ENCODE measurements around the gene EFCAB12. TPM values are rescaled to one million over a fixed set of nuclear protein-coding genes. Genes with fewer than 3 reads are reported as not detected.
"Not testable (repeated sequence)": the region's sequence is repeated elsewhere in the genome, so short reads cannot be mapped to it uniquely, and the experiment has no call there.

EFCAB12 gene
- total and polyA plus RNA-seq, 2 experiments from 2014 or later: not detected

DNA sequence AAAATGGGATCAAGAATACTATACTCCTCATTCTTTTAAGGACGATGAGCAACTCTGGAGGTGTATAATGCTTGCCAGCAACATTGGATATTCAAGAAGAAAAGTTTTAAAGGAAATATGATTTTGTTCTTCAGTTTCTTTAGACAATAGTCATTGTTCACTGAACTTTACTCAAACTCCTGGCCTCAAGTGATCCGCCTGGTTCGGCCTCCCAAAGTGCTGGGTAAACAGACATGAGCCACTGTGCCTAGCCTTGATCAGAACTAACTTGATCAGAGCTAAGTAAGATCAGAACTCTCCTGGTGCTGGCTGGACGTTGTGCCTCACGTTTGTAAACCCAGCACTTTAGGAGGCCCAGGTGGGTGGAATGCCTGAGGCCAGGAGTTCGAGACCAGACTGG, 12.6 kb downstream of the EFCAB12 start:
- Histone ChIP-seq H3K9me2 (ENCODE audit: insufficient read depth) (no peaks in the 10 kb centered on the region), H3K9ac (no peak overlapping the region), H3K36me3 (ENCODE audit: low read depth) (no peaks in the 10 kb centered on the region), H3F3A (ENCODE audit: insufficient read depth) (peaks cover 25% of the 10 kb centered on the region), H3K27ac (no peak overlapping the region), H2AFZ (no peak overlapping the region), H3K27me3 (replicated peaks; ENCODE audit: insufficient read depth) (no peaks in the 10 kb centered on the region), H3K4me2 (ENCODE audit: unreplicated experiment) (no peak overlapping the region), H3K4me3 (no peak overlapping the region), H3K79me2 (ENCODE audit: insufficient read depth) (no peaks in the 10 kb centered on the region), H3K4me1 (ENCODE audit: insufficient read depth) (peaks cover 16% of the 10 kb centered on the region), H4K20me1 (ENCODE audit: insufficient read depth) (no peaks in the 10 kb centered on the region), H3K9me3 (ENCODE audit: low read depth) (no peaks in the 10 kb centered on the region)
- WGBS, 2 experiments (ENCODE audit: low coverage in 1 of 2, low lambda C conversion rate in 2 of 2, missing lambda C conversion rate in 2 of 2): 75 to 78% methylated on average over 6 of the region's 6 CpGs
- no peak for DNase-seq
- no peak for TF ChIP-seq EZH2phosphoT487 (IDR thresholded peaks at IDR 0.05; ENCODE audit: insufficient read depth, low read depth)
- in situ Hi-C loops (cut with MboI): no loop called here

DNA sequence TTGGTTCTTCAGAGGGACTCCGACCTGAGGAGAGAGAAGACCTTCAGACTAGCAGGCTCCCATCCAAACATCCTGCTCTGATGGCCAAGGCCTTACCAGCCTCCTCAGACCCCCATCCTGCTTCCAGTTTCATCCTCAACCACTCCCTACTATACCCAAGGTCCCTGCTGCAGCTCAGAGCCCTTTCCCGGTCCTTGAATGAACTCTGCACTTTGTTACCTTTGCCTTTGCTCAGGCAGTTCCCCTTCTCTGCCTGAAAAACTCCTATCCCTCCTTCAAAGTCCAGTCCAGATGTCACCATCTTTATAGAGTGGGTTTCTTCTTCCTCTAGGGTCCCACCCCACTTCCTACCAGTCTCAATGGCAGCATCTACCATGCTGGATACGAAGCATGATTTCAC, 13.1 kb downstream of the EFCAB12 start:
- H3K9me2 ChIP-seq (ENCODE audit: insufficient read depth): no peaks in the 10 kb centered on the region
- H3K27ac ChIP-seq: no peak overlapping the region
- H3K9ac ChIP-seq: no peak overlapping the region
- H4K20me1 ChIP-seq (ENCODE audit: insufficient read depth): no peaks in the 10 kb centered on the region
- in situ Hi-C loops (cut with MboI): no loop called here
- peaks cover 16% of the 10 kb centered on the region for H3K4me1 ChIP-seq (ENCODE audit: insufficient read depth)
- H3K36me3 ChIP-seq (ENCODE audit: low read depth): no peaks in the 10 kb centered on the region
- peaks cover 25% of the 10 kb centered on the region for H3F3A ChIP-seq (ENCODE audit: insufficient read depth)
- 61 to 70% methylated on average over 3 of the region's 3 CpGs for WGBS, 2 experiments (ENCODE audit: low coverage in 1 of 2, low lambda C conversion rate in 2 of 2, missing lambda C conversion rate in 2 of 2)
- TF ChIP-seq EZH2phosphoT487 (IDR thresholded peaks at IDR 0.05; ENCODE audit: insufficient read depth, low read depth): no peak
- TF ChIP-seq EZH2 (IDR thresholded peaks at IDR 0.05; ENCODE audit: insufficient read depth, poor library complexity, severe bottlenecking): no peak
- no peaks in the 10 kb centered on the region for H3K79me2 ChIP-seq (ENCODE audit: insufficient read depth)
- H3K4me3 ChIP-seq: no peak overlapping the region
- H2AFZ ChIP-seq: no peak overlapping the region
- no peaks in the 10 kb centered on the region for H3K9me3 ChIP-seq (ENCODE audit: low read depth)
- H3K27me3 ChIP-seq (replicated peaks; ENCODE audit: insufficient read depth): no peaks in the 10 kb centered on the region
- DNase-seq: no peak
- no peak overlapping the region for H3K4me2 ChIP-seq (ENCODE audit: unreplicated experiment)

DNA sequence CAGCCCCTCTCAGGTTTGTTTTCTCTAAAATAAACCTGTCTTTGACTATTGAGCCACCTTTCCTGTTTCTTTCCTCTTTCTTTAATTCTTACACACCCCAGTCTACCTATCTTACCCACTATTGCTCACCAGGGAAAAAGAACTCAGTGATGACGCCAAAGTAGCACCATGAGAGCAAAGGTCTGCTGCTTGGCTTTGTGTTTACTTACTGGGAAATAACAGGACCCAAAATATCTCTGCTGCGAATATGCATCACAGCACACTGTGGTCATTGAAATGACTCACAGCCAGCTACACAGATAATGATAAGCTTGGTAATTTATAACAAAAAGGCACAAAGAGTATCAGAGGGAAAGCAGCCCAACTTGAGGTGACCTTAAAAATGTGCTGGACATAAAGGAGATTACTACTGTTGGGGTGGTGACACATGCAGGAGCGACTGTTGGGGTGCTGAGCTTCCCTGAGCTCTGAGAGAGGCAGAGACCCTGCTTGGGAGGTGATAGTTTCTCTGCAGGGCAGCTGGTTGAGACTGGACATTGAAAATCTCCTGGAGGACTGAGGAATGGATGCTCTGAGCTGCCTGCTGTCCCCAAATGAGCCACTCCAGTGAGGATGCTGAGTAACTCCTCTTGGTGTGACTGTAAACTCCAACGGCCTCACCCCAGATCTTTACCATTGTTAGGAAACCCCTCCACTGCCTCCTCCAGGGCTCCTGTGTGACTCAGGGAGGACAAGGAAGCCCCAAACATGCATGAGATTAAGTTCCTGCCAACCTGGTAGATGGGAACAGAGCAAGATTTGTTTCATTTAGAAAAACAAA, 14.5 kb downstream of the EFCAB12 start:
- peak overlapping the region; percentile 9 for H3K4me2 ChIP-seq (ENCODE audit: unreplicated experiment)
- no peak overlapping the region for H3K4me3 ChIP-seq
- H3K27ac ChIP-seq: peak overlapping the region; percentile 69
- WGBS, 2 experiments (ENCODE audit: low coverage in 1 of 2, low lambda C conversion rate in 2 of 2, missing lambda C conversion rate in 2 of 2): 10 to 13% methylated on average over 4 of the region's 4 CpGs
- peak; percentile 93 for DNase-seq
- H3K27me3 ChIP-seq (replicated peaks; ENCODE audit: insufficient read depth): no peaks in the 10 kb centered on the region
- in situ Hi-C loops (cut with MboI): no loop called here
- H3K9me2 ChIP-seq (ENCODE audit: insufficient read depth): no peaks in the 10 kb centered on the region
- no peaks in the 10 kb centered on the region for H4K20me1 ChIP-seq (ENCODE audit: insufficient read depth)
- H3K36me3 ChIP-seq (ENCODE audit: low read depth): no peaks in the 10 kb centered on the region
- H3K79me2 ChIP-seq (ENCODE audit: insufficient read depth): no peaks in the 10 kb centered on the region
- H3K9ac ChIP-seq: peak overlapping the region; percentile 51
- no peaks in the 10 kb centered on the region for H3K9me3 ChIP-seq (ENCODE audit: low read depth)
- H2AFZ ChIP-seq: no peak overlapping the region
- peaks cover 16% of the 10 kb centered on the region for H3K4me1 ChIP-seq (ENCODE audit: insufficient read depth)
- TF ChIP-seq EZH2phosphoT487 (IDR thresholded peaks at IDR 0.05; ENCODE audit: insufficient read depth, low read depth) (no peak), EZH2 (IDR thresholded peaks at IDR 0.05; ENCODE audit: insufficient read depth, poor library complexity, severe bottlenecking) (no peak)
- peaks cover 25% of the 10 kb centered on the region for H3F3A ChIP-seq (ENCODE audit: insufficient read depth)

DNA sequence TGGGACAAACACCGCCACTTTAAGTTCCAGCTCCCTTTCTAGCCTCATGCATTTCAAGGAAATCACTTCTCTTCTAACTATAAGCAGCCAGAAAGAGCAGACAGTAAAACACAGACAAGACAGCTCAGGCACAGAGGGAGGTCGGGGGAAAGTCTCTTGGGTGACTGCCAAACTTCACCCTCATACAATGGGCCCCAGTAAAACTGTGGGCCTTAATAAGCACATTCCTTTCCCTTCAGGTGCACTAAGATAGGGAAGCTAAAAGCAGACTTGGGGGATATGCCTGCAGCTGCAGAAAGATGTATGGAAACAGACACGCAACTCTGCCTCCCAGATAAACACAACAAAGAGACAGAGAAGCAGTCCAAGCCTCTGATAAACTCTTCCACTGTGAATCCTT, 15.2 kb downstream of the EFCAB12 start:
- DNase-seq; H3K36me3 ChIP-seq (ENCODE audit: low read depth); H3K27me3 ChIP-seq (replicated peaks; ENCODE audit: insufficient read depth); H3K9me2 ChIP-seq (ENCODE audit: insufficient read depth); H3K9ac ChIP-seq; H2AFZ ChIP-seq; H3K4me3 ChIP-seq; H3K79me2 ChIP-seq (ENCODE audit: insufficient read depth); H4K20me1 ChIP-seq (ENCODE audit: insufficient read depth); in situ Hi-C loops (cut with MboI); H3K9me3 ChIP-seq (ENCODE audit: low read depth): not testable (repeated sequence)
- Histone ChIP-seq H3K4me1 (ENCODE audit: insufficient read depth) (peaks cover 16% of the 10 kb centered on the region), H3K27ac (peak overlapping the region; percentile 69), H3K4me2 (ENCODE audit: unreplicated experiment) (peak overlapping the region; percentile 9), H3F3A (ENCODE audit: insufficient read depth) (peaks cover 25% of the 10 kb centered on the region)
- 64 to 66% methylated on average over 3 of the region's 3 CpGs for WGBS, 2 experiments (ENCODE audit: low coverage in 1 of 2, low lambda C conversion rate in 2 of 2, missing lambda C conversion rate in 2 of 2)
